Stimulated activated CD8-positive, alpha-beta memory T cell treated with anti-CD3 and anti-CD28 coated beads, Interleukin-15, amount 100 ng/mL, for 24 hours (primary cell): ENCODE data around the gene KAT6B.
"Not testable (repeated sequence)": the region's sequence is repeated elsewhere in the genome, so short reads cannot be mapped to it uniquely, and the experiment has no call there.

Experiments used
- DNase-seq: peaks from one replicate; pipeline ENCODE4 v3.0.0-alpha.2; 2020; ENCODE audit warnings: low read depth

Gene KAT6B

DNA sequence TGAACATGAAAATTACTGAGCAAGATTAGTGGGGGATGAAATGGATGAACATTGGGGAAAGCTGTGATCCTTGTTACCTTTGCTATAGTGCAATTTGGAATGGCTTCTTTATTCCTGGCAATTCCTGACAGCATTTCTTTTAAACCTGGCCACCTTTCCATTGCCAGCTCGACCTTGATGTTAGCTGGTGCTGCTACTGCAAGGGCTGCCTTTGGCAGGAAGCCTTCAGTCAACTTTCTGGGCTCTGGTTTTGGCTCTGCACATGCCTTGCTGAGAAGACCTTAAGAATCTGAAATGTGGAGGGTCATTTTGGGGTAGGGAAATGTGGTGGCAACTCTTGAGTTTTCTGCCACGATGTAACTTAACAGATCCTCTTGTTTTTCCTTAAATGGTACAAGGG is 64.7 kb downstream of the KAT6B start:
- DNase-seq: no peak

GRCh38 chr10:74892839-74893238 is 66.4 kb downstream of the KAT6B start:
- DNase-seq: no peak

GRCh38 chr10:74893329-74893728 is 66.9 kb downstream of the KAT6B start:
- not testable (repeated sequence) for DNase-seq

GRCh38 chr10:74896788-74897527 is 70.6 kb downstream of the KAT6B start:
- no peak for DNase-seq

- no peak for DNase-seq
Measured at GRCh38 chr10:74898201-74898976, 72.0 kb downstream of the KAT6B start.

GRCh38 chr10:74900297-74900696 is 73.9 kb downstream of the KAT6B start:
- DNase-seq: no peak

GRCh38 chr10:74901301-74901700 is 74.9 kb downstream of the KAT6B start:
- DNase-seq: no peak

DNA sequence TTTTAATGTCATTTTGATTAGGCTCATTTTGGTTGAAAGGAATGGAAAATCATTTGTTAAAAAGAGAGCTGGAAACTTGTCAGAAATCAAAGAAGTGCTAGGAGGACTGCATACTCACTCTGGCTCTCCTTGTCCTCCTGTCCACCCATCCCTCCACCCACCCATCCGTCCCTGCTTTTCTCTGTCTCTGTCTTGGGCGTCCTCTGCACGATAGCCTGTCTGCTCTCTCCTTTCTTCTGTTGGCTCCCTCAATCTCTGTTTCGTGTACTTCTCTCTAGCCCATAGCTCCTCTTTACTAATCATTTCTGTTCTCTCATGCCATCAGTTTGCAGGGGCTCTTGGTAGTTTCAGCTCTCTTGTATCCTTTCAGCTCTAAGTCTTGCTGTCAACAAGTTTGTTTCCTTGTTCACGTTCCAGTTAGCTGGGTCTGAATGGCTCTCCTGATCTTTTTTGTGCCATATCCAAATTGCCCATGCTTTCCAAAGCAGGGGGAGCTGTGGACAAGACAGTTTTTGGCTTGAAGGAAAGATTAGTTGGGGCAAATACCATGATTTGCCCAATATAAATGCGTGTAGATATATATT is 75.6 kb downstream of the KAT6B start:
- DNase-seq: no peak

DNA sequence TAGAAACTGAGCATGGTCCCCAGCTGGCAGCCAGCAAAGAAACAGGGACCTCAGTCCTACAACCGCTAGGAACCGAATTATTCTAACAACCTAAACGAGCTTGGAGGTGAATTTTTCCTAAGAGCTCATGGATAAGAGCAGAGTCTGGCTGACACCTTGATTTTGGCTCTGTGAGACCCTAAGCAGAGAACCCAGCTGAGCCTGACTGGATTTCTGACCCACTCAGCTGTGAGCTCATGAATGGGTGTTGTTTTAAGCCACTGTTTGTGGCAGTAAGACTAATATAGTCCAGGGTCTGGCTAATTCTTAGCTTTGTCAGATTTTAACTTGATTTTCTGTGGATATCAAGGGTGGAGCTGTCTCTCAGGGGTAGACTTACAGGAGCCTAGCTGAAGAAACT is 77.1 kb downstream of the KAT6B start:
- DNase-seq: no peak

- DNase-seq: no peak
Measured at GRCh38 chr10:74906611-74907198, 80.3 kb downstream of the KAT6B start.

GRCh38 chr10:74909670-74910069 is 83.3 kb downstream of the KAT6B start:
- no peak for DNase-seq

DNA sequence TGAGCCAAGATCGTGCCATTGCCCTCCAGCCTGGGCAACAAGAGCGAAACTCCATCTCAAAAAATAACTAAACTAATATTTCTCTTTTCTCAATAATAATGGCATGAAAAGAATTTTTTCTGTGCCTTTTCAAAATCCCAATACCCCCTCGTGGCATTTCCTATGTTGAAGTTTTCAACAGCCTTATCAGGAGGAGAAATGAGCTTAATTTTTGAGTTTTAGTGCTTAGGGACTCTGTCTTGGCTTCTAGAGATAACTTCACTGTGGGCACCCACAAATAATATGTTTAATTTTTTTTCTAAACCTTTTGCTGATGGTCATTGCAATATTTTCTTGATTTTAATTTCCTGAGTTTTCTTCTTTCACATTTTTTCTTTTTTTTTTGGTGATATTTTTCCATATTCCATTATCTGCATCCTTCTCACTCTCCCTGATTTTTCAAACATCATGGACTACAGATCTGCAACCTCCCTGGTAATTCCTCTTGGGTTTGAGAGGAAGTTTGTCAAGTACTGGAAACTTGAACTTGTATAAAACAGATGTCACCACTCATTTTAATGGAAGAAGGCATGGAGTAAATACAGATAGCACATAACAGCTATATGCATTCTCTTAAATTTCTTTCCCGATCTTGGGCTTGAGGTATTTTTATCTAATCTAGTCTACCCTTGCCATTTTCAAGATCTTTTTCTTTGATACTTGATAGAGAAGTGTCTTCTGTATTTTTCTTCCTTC is 84.0 kb downstream of the KAT6B start:
- no peak for DNase-seq

- DNase-seq: no peak
Measured at GRCh38 chr10:74910976-74911350, 84.6 kb downstream of the KAT6B start.

- no peak for DNase-seq
Measured at GRCh38 chr10:74912182-74912581, 85.8 kb downstream of the KAT6B start.

DNA sequence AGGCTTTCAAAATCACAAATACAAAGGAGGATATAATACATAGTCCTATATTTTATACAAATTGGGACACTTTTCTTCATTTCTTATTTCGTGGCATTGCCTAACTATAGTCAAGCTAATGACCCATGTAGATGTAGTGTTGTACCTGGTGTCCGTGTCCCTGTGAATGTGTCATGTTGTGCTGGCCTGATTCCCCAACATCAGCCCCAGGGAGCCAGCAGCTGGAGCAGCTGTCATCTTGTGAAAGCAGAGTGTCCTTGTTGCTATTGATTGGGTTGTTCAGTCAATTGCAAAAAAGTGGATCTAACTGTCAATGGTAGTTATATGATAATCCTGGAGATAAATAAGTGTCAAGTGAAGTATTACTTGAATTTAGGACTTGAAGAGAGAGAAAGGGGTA is 86.3 kb downstream of the KAT6B start:
- no peak for DNase-seq

- DNase-seq: no peak
Measured at GRCh38 chr10:74913377-74913979, 87.1 kb downstream of the KAT6B start.

GRCh38 chr10:74916283-74916682 is 89.9 kb downstream of the KAT6B start:
- DNase-seq: no peak

DNA sequence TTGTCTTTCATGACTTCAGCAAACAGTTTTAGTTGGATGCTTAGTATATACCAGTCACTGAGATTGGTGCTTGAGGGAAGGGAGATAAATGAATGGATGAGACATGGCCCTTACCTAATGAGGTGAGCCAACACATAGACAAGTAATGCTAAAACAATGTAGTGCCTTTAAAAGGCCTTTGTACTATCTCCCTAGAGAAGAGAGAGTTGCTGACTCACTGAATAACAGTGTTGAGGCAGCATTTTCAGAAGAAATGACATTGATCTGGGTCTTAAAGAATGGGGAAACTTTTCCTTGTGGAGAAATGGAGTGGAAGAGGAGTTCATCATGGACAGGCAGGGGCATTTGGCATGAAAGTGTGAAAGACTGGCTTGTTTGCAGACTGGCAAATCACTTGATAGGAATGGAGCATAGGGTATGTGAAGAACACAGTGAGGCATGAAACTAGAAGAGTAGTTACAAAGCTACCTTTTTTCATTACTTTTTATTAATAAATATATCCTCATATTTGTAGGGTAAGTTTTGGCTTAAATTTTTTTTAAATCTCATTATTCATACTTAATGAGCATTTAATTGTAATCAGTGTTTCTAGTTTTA is 91.2 kb downstream of the KAT6B start:
- no peak for DNase-seq

- DNase-seq: no peak
Measured at GRCh38 chr10:74919671-74920070, 93.3 kb downstream of the KAT6B start.

GRCh38 chr10:74921070-74921469 is 94.7 kb downstream of the KAT6B start:
- not testable (repeated sequence) for DNase-seq

- no peak for DNase-seq
Measured at GRCh38 chr10:74921744-74922143, 95.3 kb downstream of the KAT6B start.
